HEK293 (cell line): ENCODE measurements around the gene COL11A2.
A peak's percentile ranks its signal among the peaks of the same experiment; 100 is the strongest.

Experiments
- CTCF ChIA-PET: fragments of 350-600 bp; formaldehyde crosslinking; extraction: SDS; loops from one replicate; lab custom pipeline; 2021; ENCODE audit warnings: antibody characterized with exemption; lab: Yijun Ruan, JAX
- POLR2A ChIA-PET: fragments of 300-600 bp; formaldehyde crosslinking; extraction: SDS; loops from one replicate; lab custom pipeline; 2020; ENCODE audit warnings: antibody characterized with exemption, inconsistent platforms; lab: Yijun Ruan, JAX
- H3K27ac ChIP-seq: fragments of 200-500 bp; sonication (Bioruptor generic); 2 replicates; pipeline ENCODE4 v1.5.1; 2014; ENCODE audit warnings: low read depth, low read length, control low read depth, inconsistent platforms; ENCODE audit errors: extremely low read depth
- H3K36me3 ChIP-seq, 2 experiments: fragments of 200-500 bp in 1 of 2; sonication (Bioruptor generic) in 1 of 2; 1 replicate in 1 of 2; 2 replicates in 1 of 2; pipeline ENCODE4 v1.5.1; 2014 to 2017; ENCODE audit warnings: inconsistent platforms in 2 of 2, low read length in 2 of 2; ENCODE audit not compliant: control insufficient read depth in 2 of 2, insufficient read depth in 1 of 2
- H3K4me1 ChIP-seq: fragments of 200-500 bp; sonication (Bioruptor generic); 2 replicates; pipeline ENCODE4 v1.5.1; 2014; ENCODE audit warnings: mild to moderate bottlenecking, low read length, inconsistent platforms; ENCODE audit not compliant: control insufficient read depth, insufficient read depth
- H3K4me3 ChIP-seq: 2 replicates; pipeline ENCODE4 v1.5.1; 2011; ENCODE audit warnings: low read depth, mild to moderate bottlenecking, control low read depth, low read length, moderate library complexity
- H3K9me3 ChIP-seq: fragments of 200-500 bp; sonication (Bioruptor generic); 2 replicates; pipeline ENCODE4 v1.5.1; 2014; ENCODE audit warnings: low read depth, low read length, inconsistent platforms; ENCODE audit not compliant: control insufficient read depth, insufficient read depth
- BCL11B ChIP-seq: fragments of 450-650 bp; formaldehyde crosslinking; IDR thresholded peaks from 2 replicates; pipeline ENCODE4 v1.5.1; 2016; ENCODE audit warnings: low read depth, missing biosample characterization, missing genetic modification characterization
- GFI1B ChIP-seq: fragments of 450-650 bp; formaldehyde crosslinking; IDR thresholded peaks from 2 replicates; pipeline ENCODE4 v1.5.1; 2016; ENCODE audit warnings: missing biosample characterization, missing genetic modification characterization
- PRDM1 ChIP-seq: fragments of 450-650 bp; formaldehyde crosslinking; IDR thresholded peaks from 2 replicates; pipeline ENCODE4; 2016; ENCODE audit warnings: missing biosample characterization, missing genetic modification characterization
- SCRT1 ChIP-seq: fragments of 450-650 bp; formaldehyde crosslinking; IDR thresholded peaks from 2 replicates; pipeline ENCODE4 v1.5.1; 2016; ENCODE audit warnings: missing biosample characterization, missing genetic modification characterization, borderline replicate concordance
- TSHZ1 ChIP-seq: fragments of 450-650 bp; formaldehyde crosslinking; IDR thresholded peaks from 2 replicates; pipeline ENCODE4 v1.5.1; 2016; ENCODE audit warnings: missing biosample characterization, missing genetic modification characterization, borderline replicate concordance
- WT1 ChIP-seq: fragments of 450-650 bp; formaldehyde crosslinking; IDR thresholded peaks from 2 replicates; pipeline ENCODE4 v1.5.1; 2016; ENCODE audit warnings: missing biosample characterization, missing genetic modification characterization
- ZFP41 ChIP-seq: fragments of 450-650 bp; formaldehyde crosslinking; IDR thresholded peaks from 2 replicates; pipeline ENCODE4 v1.5.1; 2016; ENCODE audit warnings: missing biosample characterization, missing genetic modification characterization, borderline replicate concordance
- ZNF121 ChIP-seq: fragments of 450-650 bp; formaldehyde crosslinking; IDR thresholded peaks from 2 replicates; pipeline ENCODE4 v1.5.1; 2016; ENCODE audit warnings: missing biosample characterization, missing genetic modification characterization
- ZNF214 ChIP-seq: fragments of 450-650 bp; formaldehyde crosslinking; IDR thresholded peaks from 2 replicates; pipeline ENCODE4 v1.5.1; 2017; ENCODE audit warnings: missing biosample characterization, mild to moderate bottlenecking, missing genetic modification characterization, borderline replicate concordance
- ZNF248 ChIP-seq: fragments of 450-650 bp; formaldehyde crosslinking; IDR thresholded peaks from 2 replicates; pipeline ENCODE4 v1.5.1; 2017; ENCODE audit warnings: missing biosample characterization, missing genetic modification characterization
- ZNF280C ChIP-seq: fragments of 450-650 bp; formaldehyde crosslinking; IDR thresholded peaks from 2 replicates; pipeline ENCODE4 v1.5.1; 2016; ENCODE audit warnings: missing biosample characterization, missing genetic modification characterization
- ZNF366 ChIP-seq: fragments of 450-650 bp; formaldehyde crosslinking; conservative IDR thresholded peaks from 2 replicates; pipeline ENCODE4 v1.5.1; 2016; ENCODE audit warnings: missing biosample characterization, missing genetic modification characterization
- ZNF571 ChIP-seq: fragments of 450-650 bp; formaldehyde crosslinking; IDR thresholded peaks from 2 replicates; pipeline ENCODE4 v1.5.0; 2017; ENCODE audit warnings: missing biosample characterization, missing genetic modification characterization
- ZNF843 ChIP-seq: fragments of 450-650 bp; formaldehyde crosslinking; IDR thresholded peaks from 2 replicates; pipeline ENCODE4 v1.5.1; 2016; ENCODE audit warnings: missing biosample characterization, missing genetic modification characterization

COL11A2 gene

GRCh38 chr6:33189625-33190448 lies 2.4 kb downstream of the COL11A2 start:
- Histone ChIP-seq H3K27ac (no peak overlapping the region), H3K9me3 (no peaks in the 10 kb centered on the region), H3K36me3 (peaks cover 0 to 13% of the 10 kb centered on the region in 2 experiments; a peak in 1 of 3 replicates), H3K4me1 (peaks cover 3% of the 10 kb centered on the region; the same call in 1 of the 2 replicates), H3K4me3 (no peak overlapping the region)
- CTCF ChIA-PET = interaction anchor here (1.4 to 2.5 kb wide), 4 partner anchors 8 to 64 kb away, joined by 6 to 10 read pairs (median 8); no protein-coding TSS in a partner anchor
- TF ChIP-seq TSHZ1 (tag by site-specific recombination) (no peak), ZFP41 (tag by site-specific recombination) (no peak), PRDM1 (peak; percentile 68; the same call in 1 of the 2 replicates), ZNF571 (tag by site-specific recombination) (0 out of 2 replicates have a peak, but pooled peaks have one; percentile 47), ZNF366 (tag by site-specific recombination) (peak; percentile 93), WT1 (tag by site-specific recombination) (no peak), ZNF214 (tag by site-specific recombination) (no peak)
- POLR2A ChIA-PET = interaction anchor here (0.7 to 1.5 kb wide), 4 partner anchors 10 to 218 kb away, joined by 3 to 6 read pairs (median 3); partner anchors contain the start of gene RING1

DNA sequence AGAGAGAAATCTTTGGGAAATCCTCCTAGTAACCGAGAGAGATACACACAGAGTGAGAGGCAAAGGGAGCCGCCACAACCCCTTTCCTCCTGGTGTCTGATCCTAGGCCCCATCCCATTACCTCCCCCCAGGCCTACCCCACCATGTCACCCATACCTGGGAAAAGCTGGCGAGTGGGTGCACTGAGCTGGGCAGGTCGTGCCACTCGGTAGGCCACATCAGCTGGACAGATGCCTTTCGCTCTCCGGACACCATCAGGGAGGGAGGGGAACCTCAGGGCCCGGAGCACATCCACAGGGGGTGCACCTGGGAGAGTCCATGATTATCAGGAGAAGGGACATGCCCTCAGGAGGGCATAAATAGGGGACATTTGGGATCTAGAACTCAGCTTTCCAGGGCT lies 3.1 kb downstream of the COL11A2 start:
- Histone ChIP-seq H3K9me3 (no peaks in the 10 kb centered on the region), H3K36me3 (peaks cover 0 to 6% of the 10 kb centered on the region in 2 experiments; a peak in 1 of 3 replicates), H3K4me3 (no peak overlapping the region), H3K4me1 (peaks cover 3% of the 10 kb centered on the region; the same call in 1 of the 2 replicates), H3K27ac (no peak overlapping the region)
- CTCF ChIA-PET = interaction anchor here (1.4 to 2.5 kb wide), 4 partner anchors 8 to 64 kb away, joined by 6 to 10 read pairs (median 8); no protein-coding TSS in a partner anchor
- TF ChIP-seq ZNF248 (no peak), ZNF280C (no peak), TSHZ1 (tag by site-specific recombination) (no peak), BCL11B (tag by site-specific recombination) (no peak), ZNF121 (tag by site-specific recombination) (no peak), SCRT1 (tag by site-specific recombination) (no peak), GFI1B (tag by site-specific recombination) (no peak), ZNF843 (tag by site-specific recombination) (no peak)
- POLR2A ChIA-PET = interaction anchor here (1.5 kb wide), 2 partner anchors 19 to 217 kb away, joined by 3 to 6 read pairs; partner anchors contain the start of gene RING1
